B cell (primary cell): ENCODE data around the gene CFAP119. TPM values are rescaled to one million over a fixed set of nuclear protein-coding genes. Genes with fewer than 3 reads are reported as not detected.

Experiments used
- ATAC-seq: fragments of 200-7000 bp; cut with Tn5 transposase; one replicate; pipeline ENCODE4 v1.10.0; 2021; ENCODE audit warnings: low read depth, mild to moderate bottlenecking, moderate number of reproducible peaks, moderate library complexity
- CTCF ChIA-PET: fragments of 350-600 bp; sonication (Branson Sonifier 250); formaldehyde crosslinking; loops from one replicate; lab custom pipeline; 2021; ENCODE audit warnings: antibody characterized with exemption, inconsistent platforms; lab: Charles Lee
- POLR2A ChIA-PET: fragments of 350-600 bp; sonication (Branson Sonifier 250); formaldehyde crosslinking; loops from one replicate; lab custom pipeline; 2021; ENCODE audit warnings: antibody characterized with exemption; lab: Charles Lee
- DNase-seq: peaks from one replicate; pipeline ENCODE4 v3.0.0; 2013
- H2AFZ ChIP-seq: 2 replicates; pipeline ENCODE4 v1.6.1; 2012; ENCODE audit warnings: mild to moderate bottlenecking, low read depth, low read length; ENCODE audit not compliant: insufficient read depth, poor library complexity, severe bottlenecking
- H3K27ac ChIP-seq, 2 donors: 1 replicate in 1 of 2; 2 replicates in 1 of 2; pipeline ENCODE4 v1.5.1; 2012 to 2013; ENCODE audit warnings: low read length in 2 of 2, mild to moderate bottlenecking in 2 of 2, moderate library complexity in 1 of 2
- H3K27me3 ChIP-seq, 4 experiments: fragments of 200-600 bp in 1 of 4; sonication (generic) in 1 of 4; replicated peaks in 1 of 4; 1 replicate in 2 of 4; 2 replicates in 2 of 4; pipeline versions ENCODE4 v1.6.1 to v1.7.0; 2013 to 2016; ENCODE audit warnings: low read length in 3 of 4, mild to moderate bottlenecking in 2 of 4, mixed read lengths in 1 of 4, moderate library complexity in 1 of 4; ENCODE audit not compliant: insufficient read depth in 4 of 4, control insufficient read depth in 3 of 4; ENCODE audit errors: control extremely low read depth in 1 of 4
- H3K36me3 ChIP-seq, 2 experiments: replicated peaks in 1 of 2; 1 replicate in 1 of 2; 2 replicates in 1 of 2; pipeline versions ENCODE4 v1.6.1 to v1.7.1; 2013; ENCODE audit warnings: low read length in 1 of 2; ENCODE audit not compliant: insufficient read depth in 2 of 2, control insufficient read depth in 1 of 2; ENCODE audit errors: control extremely low read depth in 1 of 2, extremely low read depth in 1 of 2
- H3K4me1 ChIP-seq, 2 donors: fragments of 200-600 bp in 1 of 2; sonication (generic) in 1 of 2; 1 replicate in 1 of 2; 2 replicates in 1 of 2; pipeline versions ENCODE4 v1.5.1 to v1.6.1; 2013 to 2017; ENCODE audit warnings: low read length in 2 of 2; ENCODE audit not compliant: control insufficient read depth in 2 of 2, insufficient read depth in 2 of 2
- H3K4me2 ChIP-seq: replicated peaks from 2 replicates; pipeline ENCODE3; 2012; ENCODE audit warnings: mild to moderate bottlenecking, low read depth, low read length; ENCODE audit not compliant: poor library complexity, severe bottlenecking
- H3K4me3 ChIP-seq, 5 experiments: fragments of 200-600 bp in 1 of 5; sonication (generic) in 1 of 5; 1 replicate in 3 of 5; 2 replicates in 2 of 5; pipeline versions ENCODE4 v1.5.1 to v1.7.0; 2011 to 2016; ENCODE audit warnings: low read length in 4 of 5, mild to moderate bottlenecking in 4 of 5, low read depth in 2 of 5, control low read depth in 1 of 5, moderate library complexity in 1 of 5; ENCODE audit not compliant: insufficient read depth in 1 of 5; ENCODE audit errors: control extremely low read depth in 1 of 5, extremely low read depth in 1 of 5
- H3K79me2 ChIP-seq: fragments of 200-600 bp; sonication (generic); one replicate; pipeline ENCODE4 v1.6.0; 2016; ENCODE audit warnings: low read length; ENCODE audit not compliant: control insufficient read depth, insufficient read depth
- H3K9ac ChIP-seq: fragments of 200-600 bp; sonication (generic); 2 replicates; pipeline ENCODE4 v1.6.1; 2017; ENCODE audit warnings: mild to moderate bottlenecking, low read length, moderate library complexity
- H3K9me3 ChIP-seq, 3 donors: one replicate each; pipeline versions ENCODE4 v1.6.1 to v1.7.1; 2013; ENCODE audit warnings: low read length in 2 of 3; ENCODE audit not compliant: control insufficient read depth in 2 of 3, insufficient read depth in 1 of 3; ENCODE audit errors: control extremely low read depth in 1 of 3
- H4K20me1 ChIP-seq: 2 replicates; pipeline ENCODE4 v1.6.0; 2012; ENCODE audit warnings: mild to moderate bottlenecking, low read length; ENCODE audit not compliant: insufficient read depth, control insufficient read depth, poor library complexity, severe bottlenecking
- H3K27ac Mint-ChIP-seq: one replicate; pipeline ENCODE4 v1.8.0; 2021; ENCODE audit warnings: mixed read lengths
- H3K27me3 Mint-ChIP-seq: one replicate; pipeline ENCODE4 v1.8.0; 2021; ENCODE audit warnings: mixed read lengths
- H3K4me1 Mint-ChIP-seq: one replicate; pipeline ENCODE4 v1.8.0; 2021; ENCODE audit warnings: mixed read lengths
- H3K4me3 Mint-ChIP-seq: one replicate; pipeline ENCODE4 v1.8.0; 2021; ENCODE audit warnings: mixed read lengths
- H3K9me3 Mint-ChIP-seq: one replicate; pipeline ENCODE4 v1.8.0; 2022; ENCODE audit warnings: mixed read lengths; ENCODE audit not compliant: insufficient read depth
- EZH2 ChIP-seq: IDR thresholded peaks from 2 replicates; pipeline ENCODE4 v1.6.1; 2012; ENCODE audit warnings: borderline replicate concordance, low read depth, mild to moderate bottlenecking, moderate library complexity, low read length; ENCODE audit not compliant: insufficient read depth, poor library complexity, severe bottlenecking
- WGBS: methylation state at CpG from one replicate; pipeline ENCODE4 v1.1.5; 2013; ENCODE audit warnings: missing lambda C conversion rate; ENCODE audit not compliant: insufficient coverage; 5-methylcytosine and 5-hydroxymethylcytosine counted together
- intact Hi-C: fragments of 100-400 bp; cut with micrococcal nuclease; formaldehyde crosslinking; loops from one replicate; pipeline ENCODE4 v1.10.0; 2022
- polyA plus RNA-seq: library from polyadenylated mRNA; depleted of rRNA; stranded (reverse); fragments of >200 nt; gene quantifications from 2 replicates; pipeline ENCODE4 v1.2.3, GENCODE V29; 2012
- total RNA-seq, 2 donors: library from RNA; stranded (reverse); fragments of 120-200 nt in 1 of 2; gene quantifications; 1 replicate in 1 of 2; 2 replicates in 1 of 2; pipeline versions ENCODE4 v1.2.3 to v1.2.4, GENCODE V29; 2013 to 2022
- TF ChIP-seq, protein P1 (sequence below): fragments of 200-600 bp; IDR thresholded peaks from one replicate; pipeline ENCODE4 v1.8.0; 2022; ENCODE audit warnings: antibody characterized with exemption, mild to moderate bottlenecking

CFAP119 gene
- total and polyA plus RNA-seq, 2 donors (not counting 1 experiment from before 2014, with no cell fraction given): 8.5 to 11.7 TPM

DNA sequence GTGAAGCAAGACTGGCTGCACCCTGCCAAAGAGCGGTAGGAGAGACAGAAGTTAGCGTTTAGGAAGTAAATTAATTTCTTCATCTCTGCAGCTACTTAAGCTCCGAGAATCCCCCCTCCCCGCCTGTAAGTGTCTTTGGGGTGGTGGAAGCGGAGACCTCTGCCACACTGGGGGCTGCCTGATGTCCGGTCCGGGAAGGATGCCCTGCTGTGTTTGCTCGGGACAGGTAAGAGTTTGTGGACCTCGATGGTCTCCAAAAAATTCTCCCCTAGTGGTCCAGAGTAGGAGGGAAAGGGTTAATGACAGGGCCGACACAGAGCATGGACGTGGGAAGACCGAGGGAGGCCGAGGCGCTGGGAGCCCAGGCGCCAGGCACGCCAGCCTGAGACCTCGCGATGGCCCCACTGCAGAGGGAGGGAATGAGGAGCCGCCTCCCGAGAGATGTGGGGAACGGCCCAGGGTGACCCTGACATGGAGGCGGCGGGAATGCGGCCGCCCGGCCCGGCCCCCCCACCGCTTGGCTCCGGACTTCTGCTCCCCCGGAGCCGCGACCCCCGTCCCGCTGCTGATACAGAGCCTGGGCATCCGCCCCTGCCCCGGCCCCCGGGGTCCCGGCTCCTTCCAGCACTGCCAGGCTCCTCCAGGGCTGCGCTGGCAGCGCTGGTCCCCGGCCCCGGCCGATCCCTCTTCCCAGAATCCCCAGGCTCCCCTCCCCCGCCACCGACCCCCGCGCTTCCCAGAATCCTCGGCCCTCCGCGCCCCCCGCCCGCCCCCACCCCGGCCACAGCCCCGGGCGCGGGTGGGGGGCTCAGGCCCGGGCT, 24.5 kb upstream of the CFAP119 start:
- ATAC-seq: peak; percentile 45
- no peak overlapping the region for H3K27ac ChIP-seq
- no peaks in the 10 kb centered on the region for H3K9me3 ChIP-seq
- Mint-ChIP-seq H3K27ac (no peak overlapping the region), H3K4me3 (peak overlapping the region; percentile 80), H3K27me3 (peaks cover 10% of the 10 kb centered on the region), H3K9me3 (no peaks in the 10 kb centered on the region), H3K4me1 (peaks cover 17% of the 10 kb centered on the region)
- H3K4me1 ChIP-seq: peaks cover 16 to 20% of the 10 kb centered on the region in 2 donors
- intact Hi-C loops: no loop called here
- 3% methylated on average over 42 of the region's 57 CpGs for WGBS
- peak; percentile 39 for DNase-seq
- H3K4me3 ChIP-seq: peak overlapping the region in 4 of 5 experiments; percentile 75 to 84 (median 81)
- H4K20me1 ChIP-seq: no peaks in the 10 kb centered on the region
- no peak for TF ChIP-seq EZH2
- TF ChIP-seq, protein P1, sequence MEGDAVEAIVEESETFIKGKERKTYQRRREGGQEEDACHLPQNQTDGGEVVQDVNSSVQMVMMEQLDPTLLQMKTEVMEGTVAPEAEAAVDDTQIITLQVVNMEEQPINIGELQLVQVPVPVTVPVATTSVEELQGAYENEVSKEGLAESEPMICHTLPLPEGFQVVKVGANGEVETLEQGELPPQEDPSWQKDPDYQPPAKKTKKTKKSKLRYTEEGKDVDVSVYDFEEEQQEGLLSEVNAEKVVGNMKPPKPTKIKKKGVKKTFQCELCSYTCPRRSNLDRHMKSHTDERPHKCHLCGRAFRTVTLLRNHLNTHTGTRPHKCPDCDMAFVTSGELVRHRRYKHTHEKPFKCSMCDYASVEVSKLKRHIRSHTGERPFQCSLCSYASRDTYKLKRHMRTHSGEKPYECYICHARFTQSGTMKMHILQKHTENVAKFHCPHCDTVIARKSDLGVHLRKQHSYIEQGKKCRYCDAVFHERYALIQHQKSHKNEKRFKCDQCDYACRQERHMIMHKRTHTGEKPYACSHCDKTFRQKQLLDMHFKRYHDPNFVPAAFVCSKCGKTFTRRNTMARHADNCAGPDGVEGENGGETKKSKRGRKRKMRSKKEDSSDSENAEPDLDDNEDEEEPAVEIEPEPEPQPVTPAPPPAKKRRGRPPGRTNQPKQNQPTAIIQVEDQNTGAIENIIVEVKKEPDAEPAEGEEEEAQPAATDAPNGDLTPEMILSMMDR: no peak
- peaks cover 0 to 17% (median 4%) of the 10 kb centered on the region in 4 experiments for H3K27me3 ChIP-seq
- POLR2A ChIA-PET: interaction anchor here (1.6 kb wide), 1 partner anchor 19 kb away, joined by 15 read pairs; no protein-coding TSS in a partner anchor
- no peaks in the 10 kb centered on the region for H3K36me3 ChIP-seq
- peak overlapping the region; percentile 96 for H3K4me2 ChIP-seq
- peak overlapping the region; percentile 76 for H3K9ac ChIP-seq
- peak overlapping the region; percentile 79 for H2AFZ ChIP-seq
- CTCF ChIA-PET: interaction anchor here (1.0 kb wide), 2 partner anchors 19 to 58 kb away, joined by 3 to 9 read pairs; no protein-coding TSS in a partner anchor
- no peaks in the 10 kb centered on the region for H3K79me2 ChIP-seq
